ENCODE data around the gene ANKRD24.

ANKRD24 gene

GRCh38 chr19:4200940-4201542, 18.6 kb downstream of the ANKRD24 start:
- H3K4me3 ChIP-seq (ENCODE audit: low read length): no peak overlapping the region
- DNase-seq (ENCODE audit: low read depth): no peak
- no peak for TF ChIP-seq CTCF (conservative IDR thresholded peaks at IDR 0.05; ENCODE audit: low read length)

- TF ChIP-seq CTCF (conservative IDR thresholded peaks at IDR 0.05; ENCODE audit: low read length): no peak
- H3K4me3 ChIP-seq (ENCODE audit: low read length): no peak overlapping the region
- no peak for DNase-seq (ENCODE audit: low read depth)
These were observed 19.3 kb downstream of the ANKRD24 start for GRCh38 chr19:4201798-4202197.

DNA sequence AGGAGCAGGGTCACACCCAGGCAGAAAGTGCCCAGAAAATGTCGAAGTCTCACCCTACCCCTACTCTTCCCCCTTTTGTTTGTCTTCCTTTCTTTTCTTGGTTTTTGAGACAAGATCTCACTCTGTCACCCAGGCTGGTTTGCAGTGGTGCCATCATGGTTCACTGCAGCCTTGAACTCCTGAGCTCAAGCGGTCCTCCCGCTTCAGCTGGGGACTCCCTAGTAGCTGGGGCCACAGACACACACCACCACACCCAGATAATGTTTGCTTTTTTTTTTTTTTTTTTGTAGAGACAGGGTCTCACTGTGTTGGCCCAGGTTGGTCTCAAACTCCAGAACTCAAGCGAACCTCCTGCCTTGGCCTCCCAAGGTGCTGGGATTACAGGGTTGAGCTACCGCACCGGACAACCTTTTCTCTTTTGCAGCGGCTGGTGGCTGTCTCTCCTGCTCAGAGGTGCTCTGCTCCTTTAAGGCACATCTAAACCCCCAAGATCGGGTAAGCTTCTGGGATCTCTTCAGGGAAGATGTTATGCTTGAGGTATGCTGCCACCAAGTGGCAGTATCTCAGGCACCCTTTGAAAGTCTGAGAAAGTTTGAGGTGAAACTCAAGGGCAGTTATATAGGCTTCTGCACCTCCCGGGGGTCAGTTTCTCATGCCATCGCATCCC, 24.5 kb downstream of the ANKRD24 start:
- DNase-seq (ENCODE audit: low read depth): peak; percentile 38
- TF ChIP-seq CTCF (conservative IDR thresholded peaks at IDR 0.05; ENCODE audit: low read length): peak; percentile 41
- H3K4me3 ChIP-seq (ENCODE audit: low read length): no peak overlapping the region

DNA sequence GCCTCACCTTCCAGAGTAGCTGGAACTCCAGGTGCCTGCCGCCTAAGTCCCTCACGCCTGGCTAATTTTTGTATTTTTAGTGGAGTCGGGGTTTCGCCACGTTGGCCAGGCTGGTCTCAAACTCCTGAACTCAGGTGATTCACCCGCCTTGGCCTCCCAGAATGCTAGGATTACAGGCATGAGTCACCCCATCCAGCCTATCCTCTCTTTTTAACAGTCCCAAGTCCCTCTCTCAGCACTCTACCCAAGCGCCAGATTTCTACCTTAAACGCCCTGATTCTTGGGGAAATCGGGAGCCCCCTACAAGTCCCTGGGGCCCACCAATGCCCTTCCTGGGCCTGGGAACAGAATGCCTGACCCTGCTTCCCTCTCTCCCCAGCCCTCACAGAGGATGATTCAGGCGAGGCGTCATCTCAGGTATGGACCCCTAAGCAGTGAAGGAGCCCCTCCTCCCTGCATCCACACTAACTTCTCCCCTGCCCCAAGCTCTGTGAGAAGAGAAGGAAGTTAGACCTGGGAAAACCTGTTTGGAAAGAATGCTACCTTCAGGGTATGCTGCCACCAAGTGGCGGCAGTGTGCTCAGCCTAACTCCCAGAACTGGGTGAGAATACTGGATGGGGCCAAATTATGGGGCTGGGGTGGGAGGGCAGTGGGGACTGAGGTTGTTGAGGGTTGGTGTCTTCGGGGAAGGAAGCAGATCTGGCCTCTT, 26.1 kb downstream of the ANKRD24 start:
- no peak overlapping the region for H3K4me3 ChIP-seq (ENCODE audit: low read length)
- no peak for DNase-seq (ENCODE audit: low read depth)
- peak; percentile 54 for TF ChIP-seq CTCF (conservative IDR thresholded peaks at IDR 0.05; ENCODE audit: low read length)

- no peak for DNase-seq (ENCODE audit: low read depth)
- no peak for TF ChIP-seq CTCF (conservative IDR thresholded peaks at IDR 0.05; ENCODE audit: low read length)
- H3K4me3 ChIP-seq (ENCODE audit: low read length): no peak overlapping the region
These were observed 27.8 kb downstream of the ANKRD24 start for GRCh38 chr19:4210166-4210731.

GRCh38 chr19:4213116-4213515, 30.6 kb downstream of the ANKRD24 start:
- no peak for DNase-seq (ENCODE audit: low read depth)
- no peak overlapping the region for H3K4me3 ChIP-seq (ENCODE audit: low read length)
- no peak for TF ChIP-seq CTCF (conservative IDR thresholded peaks at IDR 0.05; ENCODE audit: low read length)

Data from AG10803 (cell line).